HG02852 (cell line): ENCODE measurements around the gene RADIL.
"Not testable (repeated sequence)": the region's sequence is repeated elsewhere in the genome, so short reads cannot be mapped to it uniquely, and the experiment has no call there.

Experiments used
- ATAC-seq: cut with Tn5 transposase; IDR thresholded peaks from one replicate; pipeline ENCODE4 v1.9.1; 2021; ENCODE audit warnings: mild to moderate bottlenecking, moderate library complexity; ENCODE audit not compliant: unreplicated experiment

The RADIL gene

GRCh38 chr7:4883372-4884144, at the start of gene RADIL:
TSS of gene RADIL (minus strand) at chr7:4883716. CDS start at chr7:4878139, 5,577 bp downstream.
- peak; percentile 76 for ATAC-seq

- no peak for ATAC-seq
Observed at GRCh38 chr7:4931943-4932342, 48.4 kb upstream of the RADIL start.

- ATAC-seq = no peak
Observed at GRCh38 chr7:4929005-4929404, 45.5 kb upstream of the RADIL start.

- ATAC-seq = no peak
Observed at GRCh38 chr7:4928445-4928844, 44.9 kb upstream of the RADIL start.

DNA sequence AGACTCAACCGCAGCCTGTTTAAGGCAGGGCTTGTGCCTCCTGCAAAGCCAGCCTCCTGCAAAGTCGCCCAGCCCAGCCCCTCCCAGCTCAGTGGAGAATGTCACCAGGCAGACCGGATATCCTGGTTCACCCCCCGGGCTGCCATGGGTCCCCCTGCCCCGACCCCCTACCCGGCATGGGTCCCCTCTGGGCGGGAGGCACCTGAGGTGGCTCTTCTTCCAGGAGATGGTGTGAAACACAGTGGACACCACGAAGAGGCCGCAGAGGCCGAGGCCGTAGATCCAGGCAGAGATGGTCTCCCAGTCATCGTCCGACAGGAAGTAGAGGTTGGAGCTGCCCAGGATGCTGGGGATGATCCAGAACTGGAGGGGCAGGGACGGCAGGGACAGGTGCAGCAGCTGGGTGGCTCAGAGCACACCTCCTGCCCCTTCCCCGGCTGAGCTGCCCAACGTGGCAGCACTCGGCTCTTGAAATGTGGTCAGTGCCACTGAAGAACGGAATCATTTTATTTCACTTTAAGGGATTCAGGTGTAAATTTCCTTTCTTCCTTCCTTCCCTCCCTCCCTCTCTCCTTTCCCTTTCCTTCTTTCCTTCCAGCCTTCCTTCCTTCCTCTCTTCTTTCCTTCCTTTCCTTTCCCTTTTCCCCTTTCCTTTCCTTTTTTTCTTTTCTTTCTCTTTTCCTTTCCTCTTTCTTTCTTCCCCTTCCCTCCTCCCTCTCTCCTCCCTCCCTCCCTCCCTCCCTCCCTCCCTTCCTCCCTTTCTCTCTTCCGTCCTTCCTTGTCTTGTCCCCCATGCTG, 36.7 kb upstream of the RADIL start:
- no peak for ATAC-seq

DNA sequence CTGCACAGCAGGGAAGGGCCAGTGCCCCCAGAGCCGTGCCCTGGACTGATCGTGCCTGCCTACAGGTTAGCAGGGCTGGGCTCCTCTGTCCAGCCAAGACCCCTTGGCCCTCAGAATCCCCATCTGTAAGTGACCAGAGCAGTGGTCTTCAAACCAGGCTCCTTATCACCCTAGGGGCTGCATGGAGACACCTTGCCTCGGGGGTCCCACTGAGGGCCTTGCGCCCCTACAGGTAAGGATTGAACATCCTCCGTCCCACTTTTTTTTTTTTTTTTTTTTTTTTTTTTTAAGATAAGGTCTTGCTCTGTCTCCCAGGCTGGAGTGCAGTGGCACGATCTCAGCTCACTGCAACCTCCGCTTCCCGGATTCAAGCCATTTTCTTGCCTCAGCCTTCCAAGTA, 32.6 kb upstream of the RADIL start:
- no peak for ATAC-seq

GRCh38 chr7:4911111-4911828, 27.8 kb upstream of the RADIL start:
- no peak for ATAC-seq

DNA sequence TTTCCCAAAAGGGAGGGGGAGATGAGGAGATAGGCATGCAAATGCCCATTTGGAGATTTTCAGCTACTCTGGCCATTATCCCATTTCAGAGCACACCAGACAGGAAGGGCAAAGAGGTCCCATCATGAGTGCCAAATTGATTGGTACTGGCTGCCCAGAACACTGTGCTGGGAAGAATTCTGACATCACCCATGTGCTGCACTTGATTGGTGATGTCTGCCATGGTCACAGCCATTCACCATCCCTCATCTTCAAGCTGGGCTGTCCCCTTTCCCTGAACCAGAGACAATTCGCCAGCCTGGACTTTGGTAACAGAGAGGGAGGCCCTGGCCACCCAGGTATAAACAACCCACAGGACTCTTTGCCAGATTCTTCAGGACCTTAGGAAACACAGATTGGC, 23.2 kb upstream of the RADIL start:
- ATAC-seq = no peak

- ATAC-seq = no peak
Observed at GRCh38 chr7:4905171-4905570, 21.7 kb upstream of the RADIL start.

GRCh38 chr7:4904346-4904745, 20.8 kb upstream of the RADIL start:
- ATAC-seq = no peak

DNA sequence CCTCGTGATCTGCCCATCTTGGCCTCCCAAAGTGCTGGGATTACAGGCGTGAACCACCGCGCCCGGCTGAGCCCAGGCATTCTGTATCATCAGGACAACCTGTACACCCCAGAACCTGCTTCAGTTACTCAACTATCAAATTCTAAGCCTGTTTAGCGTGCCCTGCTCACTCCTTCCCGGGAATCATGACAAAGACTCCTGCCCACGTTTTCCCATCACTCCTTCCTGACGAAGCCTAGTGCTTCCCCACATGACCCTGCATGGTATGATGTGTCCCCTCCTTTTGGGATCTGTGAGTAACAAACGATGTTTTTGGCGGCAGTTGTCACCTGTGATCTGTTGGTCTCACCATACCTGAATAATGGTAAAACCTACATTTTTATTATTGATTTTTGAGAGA, 12.2 kb upstream of the RADIL start:
- ATAC-seq = no peak

DNA sequence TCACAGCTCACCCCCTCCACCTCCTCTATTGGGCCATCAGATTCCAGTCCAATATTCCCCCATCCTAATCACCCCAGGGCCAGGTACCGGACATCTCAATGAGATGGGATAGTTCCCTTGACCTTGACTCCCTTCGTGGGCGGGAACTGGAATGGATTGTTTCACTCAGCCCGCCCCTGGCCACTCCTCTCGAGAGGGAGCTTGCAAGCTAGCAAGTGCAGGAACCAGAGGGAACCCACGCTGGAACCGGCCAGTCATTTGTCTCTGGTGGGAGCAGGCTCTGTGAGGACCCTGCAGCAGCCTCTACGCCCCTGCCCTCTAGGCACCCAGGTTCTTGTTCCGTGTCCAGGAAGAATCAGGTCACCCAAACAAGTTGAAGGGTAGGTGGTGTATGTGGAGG, 11.0 kb upstream of the RADIL start:
- ATAC-seq = no peak

DNA sequence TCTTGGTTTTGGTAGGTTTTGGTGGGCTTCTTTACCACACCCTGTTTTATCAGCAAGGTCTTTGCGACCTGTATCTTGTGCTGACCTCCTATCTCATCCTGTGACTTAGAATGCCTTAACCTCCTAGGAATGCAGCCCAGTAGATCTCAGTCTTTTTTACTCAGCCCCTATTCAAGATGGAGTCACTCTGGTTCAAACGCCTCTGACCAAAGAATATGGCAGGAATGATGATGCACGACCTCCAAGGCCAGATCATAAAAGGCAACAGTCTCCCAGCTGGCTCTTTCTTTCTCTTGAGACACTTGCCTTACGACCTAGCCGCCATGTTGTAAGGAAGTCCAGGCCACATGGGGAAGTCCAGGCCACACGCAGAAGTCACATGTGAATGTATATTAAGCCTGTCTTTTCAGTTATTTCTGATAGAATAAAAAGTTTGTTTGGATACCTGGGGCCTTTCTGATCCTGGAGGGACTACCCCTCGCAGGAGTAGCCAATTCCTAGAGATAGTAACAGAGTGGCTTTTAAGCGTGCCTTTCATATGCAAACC, 10.5 kb upstream of the RADIL start:
- no peak for ATAC-seq

DNA sequence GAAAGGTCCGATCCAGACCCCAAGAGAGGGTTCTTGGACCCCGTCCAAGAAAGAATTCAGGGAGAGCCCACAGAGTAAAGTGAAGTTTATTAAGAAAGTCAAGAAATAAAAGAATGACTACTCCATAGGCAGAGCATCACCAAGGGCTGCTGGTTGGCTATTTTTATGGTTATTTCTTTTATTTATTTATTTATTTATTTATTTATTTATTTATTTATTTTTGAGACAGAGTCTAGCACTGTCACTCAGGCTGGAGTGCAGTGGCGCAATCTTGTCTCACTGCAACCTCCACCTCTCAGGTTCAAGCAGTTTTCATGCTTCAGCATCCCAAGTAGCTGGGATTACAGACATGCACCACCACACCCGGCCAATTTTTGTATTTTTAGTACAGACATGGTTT, 9.7 kb upstream of the RADIL start:
- not testable (repeated sequence) for ATAC-seq

GRCh38 chr7:4891522-4891921, 8.0 kb upstream of the RADIL start:
- not testable (repeated sequence) for ATAC-seq

GRCh38 chr7:4889682-4890081, 6.2 kb upstream of the RADIL start:
- ATAC-seq = no peak

DNA sequence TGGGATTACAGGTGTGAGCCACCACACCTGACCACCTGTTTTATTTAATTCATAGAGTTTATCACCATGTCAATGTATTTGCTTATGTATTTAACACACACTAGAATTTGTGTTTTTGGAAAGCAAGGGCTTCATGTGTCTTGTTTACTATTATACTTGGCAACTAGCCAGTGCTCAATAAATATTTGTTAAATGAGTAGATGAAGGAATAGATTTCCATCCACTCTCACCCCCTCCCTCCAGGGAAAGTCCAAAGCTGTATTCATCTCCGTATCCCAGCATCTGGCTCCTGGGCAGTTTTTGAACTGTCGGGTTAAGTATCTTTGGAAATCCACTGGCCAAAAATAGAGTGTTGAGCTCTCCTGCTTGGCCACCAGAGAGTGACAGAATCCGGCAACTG, 4.6 kb upstream of the RADIL start:
- ATAC-seq = no peak

DNA sequence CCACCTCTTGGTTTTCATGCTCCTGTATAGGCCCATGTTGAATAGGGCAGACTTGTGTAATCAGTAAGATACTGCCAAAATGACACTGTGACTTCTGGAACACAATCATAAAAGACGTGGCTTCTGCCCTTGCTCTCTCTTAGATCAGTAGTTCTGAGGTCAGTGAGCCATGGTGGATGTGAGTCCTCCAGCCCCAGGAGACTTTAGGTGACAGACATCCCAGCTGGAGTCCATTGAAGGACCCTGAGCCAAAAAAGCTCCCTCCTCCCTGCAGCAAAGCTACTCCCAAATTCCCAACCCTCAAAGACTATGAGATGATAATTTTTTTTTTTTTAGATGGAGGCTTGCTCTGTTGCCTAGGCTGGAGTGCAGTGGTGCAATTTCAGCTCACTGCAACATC, 3.2 kb upstream of the RADIL start:
- ATAC-seq = no peak

DNA sequence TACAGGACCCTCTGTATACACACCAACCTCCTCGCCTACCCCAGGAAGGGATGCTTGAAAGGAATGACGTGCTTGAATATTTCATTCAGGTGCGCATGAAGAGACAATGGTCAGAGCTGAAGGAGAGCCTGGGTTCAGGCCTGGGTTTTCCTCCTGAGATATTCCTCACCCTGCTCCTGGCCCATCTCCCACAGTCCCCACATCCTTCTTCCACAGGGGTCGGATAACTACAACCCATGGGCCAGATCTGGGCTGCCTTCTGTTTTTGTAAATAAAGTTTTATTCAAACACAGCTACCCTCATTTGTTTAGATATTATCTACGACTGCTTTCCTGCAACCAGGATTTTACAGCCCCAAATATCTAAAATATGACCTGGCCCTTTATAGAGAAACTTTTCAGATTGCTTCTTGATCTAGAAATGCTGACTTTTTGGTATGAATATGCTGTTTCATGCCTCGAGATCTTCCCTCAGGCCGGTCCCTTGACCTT, 1.8 kb upstream of the RADIL start:
- ATAC-seq = no peak

DNA sequence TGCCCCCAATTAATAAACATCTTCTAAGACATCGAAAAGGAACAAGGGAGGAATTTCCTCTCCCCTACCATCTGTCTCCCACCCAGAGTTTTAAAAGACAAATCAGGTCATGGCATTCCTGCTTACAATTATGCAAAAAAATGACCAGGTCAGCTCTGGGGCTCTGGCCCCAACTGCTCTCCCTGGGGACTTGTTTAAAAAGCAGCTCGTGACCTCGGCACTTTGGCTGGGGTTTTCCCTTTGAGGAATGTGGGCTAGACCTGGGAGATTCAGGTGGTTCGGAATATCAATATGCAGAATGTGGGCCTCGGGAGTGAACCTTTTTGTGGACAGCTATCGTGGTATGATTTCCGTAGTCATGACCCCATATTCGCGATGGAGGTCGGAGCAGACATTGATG, 648 bp upstream of the RADIL start:
- no peak for ATAC-seq

DNA sequence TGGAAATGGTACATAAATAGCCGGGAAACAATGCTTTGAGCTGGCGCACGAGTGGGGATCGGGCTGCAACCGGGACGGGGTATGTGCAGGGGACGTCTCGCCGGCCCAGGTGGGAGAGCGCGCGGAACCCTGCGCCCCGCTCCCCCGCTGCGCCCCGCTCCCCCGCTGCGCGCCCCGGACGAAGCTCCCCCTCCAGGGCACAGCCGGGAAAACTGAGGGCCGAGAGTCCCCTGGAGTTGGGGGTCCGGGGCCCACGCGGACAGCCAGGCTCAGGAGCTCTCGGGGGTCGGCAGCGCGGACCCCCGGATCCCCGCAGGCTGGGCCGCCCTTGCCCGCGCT, 514 bp downstream of the RADIL start:
- ATAC-seq = no peak
